Neural cell (in vitro differentiated cells): ENCODE data around the gene SCFD1.

ENCODE experiments used
- EZH2 ChIP-seq: fragments of 200-600, 300-800 bp; shearing (Covaris generic), sonication (generic); IDR thresholded peaks from 2 replicates; pipeline ENCODE4 v1.6.1; 2014; ENCODE audit warnings: antibody characterized with exemption, low read length, borderline replicate concordance, mild to moderate bottlenecking; ENCODE audit not compliant: insufficient read depth, poor library complexity, severe bottlenecking
- REST ChIP-seq: IDR thresholded peaks from 2 replicates; pipeline ENCODE4 v1.6.1; 2012; ENCODE audit warnings: borderline replicate concordance
- TF ChIP-seq, protein P1 (sequence below): fragments of 450-650 bp; IDR thresholded peaks from 2 replicates; pipeline ENCODE4 v1.5.1; 2014; ENCODE audit warnings: antibody characterized with exemption, mild to moderate bottlenecking, moderate library complexity; ENCODE audit not compliant: poor library complexity, severe bottlenecking

GRCh38 chr14:30763891-30764290 lies 141.8 kb downstream of the SCFD1 start:
- TF ChIP-seq REST (no peak), EZH2 (no peak)
- TF ChIP-seq, protein P1, sequence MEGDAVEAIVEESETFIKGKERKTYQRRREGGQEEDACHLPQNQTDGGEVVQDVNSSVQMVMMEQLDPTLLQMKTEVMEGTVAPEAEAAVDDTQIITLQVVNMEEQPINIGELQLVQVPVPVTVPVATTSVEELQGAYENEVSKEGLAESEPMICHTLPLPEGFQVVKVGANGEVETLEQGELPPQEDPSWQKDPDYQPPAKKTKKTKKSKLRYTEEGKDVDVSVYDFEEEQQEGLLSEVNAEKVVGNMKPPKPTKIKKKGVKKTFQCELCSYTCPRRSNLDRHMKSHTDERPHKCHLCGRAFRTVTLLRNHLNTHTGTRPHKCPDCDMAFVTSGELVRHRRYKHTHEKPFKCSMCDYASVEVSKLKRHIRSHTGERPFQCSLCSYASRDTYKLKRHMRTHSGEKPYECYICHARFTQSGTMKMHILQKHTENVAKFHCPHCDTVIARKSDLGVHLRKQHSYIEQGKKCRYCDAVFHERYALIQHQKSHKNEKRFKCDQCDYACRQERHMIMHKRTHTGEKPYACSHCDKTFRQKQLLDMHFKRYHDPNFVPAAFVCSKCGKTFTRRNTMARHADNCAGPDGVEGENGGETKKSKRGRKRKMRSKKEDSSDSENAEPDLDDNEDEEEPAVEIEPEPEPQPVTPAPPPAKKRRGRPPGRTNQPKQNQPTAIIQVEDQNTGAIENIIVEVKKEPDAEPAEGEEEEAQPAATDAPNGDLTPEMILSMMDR = no peak
